ENCODE results near the gene ASIC2.

- TF ChIP-seq, protein P1, sequence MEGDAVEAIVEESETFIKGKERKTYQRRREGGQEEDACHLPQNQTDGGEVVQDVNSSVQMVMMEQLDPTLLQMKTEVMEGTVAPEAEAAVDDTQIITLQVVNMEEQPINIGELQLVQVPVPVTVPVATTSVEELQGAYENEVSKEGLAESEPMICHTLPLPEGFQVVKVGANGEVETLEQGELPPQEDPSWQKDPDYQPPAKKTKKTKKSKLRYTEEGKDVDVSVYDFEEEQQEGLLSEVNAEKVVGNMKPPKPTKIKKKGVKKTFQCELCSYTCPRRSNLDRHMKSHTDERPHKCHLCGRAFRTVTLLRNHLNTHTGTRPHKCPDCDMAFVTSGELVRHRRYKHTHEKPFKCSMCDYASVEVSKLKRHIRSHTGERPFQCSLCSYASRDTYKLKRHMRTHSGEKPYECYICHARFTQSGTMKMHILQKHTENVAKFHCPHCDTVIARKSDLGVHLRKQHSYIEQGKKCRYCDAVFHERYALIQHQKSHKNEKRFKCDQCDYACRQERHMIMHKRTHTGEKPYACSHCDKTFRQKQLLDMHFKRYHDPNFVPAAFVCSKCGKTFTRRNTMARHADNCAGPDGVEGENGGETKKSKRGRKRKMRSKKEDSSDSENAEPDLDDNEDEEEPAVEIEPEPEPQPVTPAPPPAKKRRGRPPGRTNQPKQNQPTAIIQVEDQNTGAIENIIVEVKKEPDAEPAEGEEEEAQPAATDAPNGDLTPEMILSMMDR (IDR thresholded peaks at IDR 0.05; ENCODE audit: extremely low read depth in 1 of 2, insufficient read depth in 1 of 2, low read depth in 1 of 2, low read length in 2 of 2), result no peak
- TF ChIP-seq POLR2A (IDR thresholded peaks at IDR 0.05; ENCODE audit: low read depth, low read length), result no peak
- TF ChIP-seq, protein P2, sequence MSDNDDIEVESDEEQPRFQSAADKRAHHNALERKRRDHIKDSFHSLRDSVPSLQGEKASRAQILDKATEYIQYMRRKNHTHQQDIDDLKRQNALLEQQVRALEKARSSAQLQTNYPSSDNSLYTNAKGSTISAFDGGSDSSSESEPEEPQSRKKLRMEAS (IDR thresholded peaks at IDR 0.05; ENCODE audit: insufficient read depth, insufficient read length), result no peak
- TF ChIP-seq POLR2AphosphoS5 (IDR thresholded peaks at IDR 0.05; ENCODE audit: insufficient read depth, low read depth, low read length), result no peak
Observed at GRCh38 chr17:33273743-33274410, 19.2 kb downstream of the ASIC2 start.

All from endothelial cell of umbilical vein (primary cell).